Posterior vena cava (tissue), 2 donors: Measurements from ENCODE around the gene PCBD1. TPM values are rescaled to one million over a fixed set of nuclear protein-coding genes. Genes with fewer than 3 reads are reported as not detected.

Source experiments
- DNase-seq: peaks from one replicate; pipeline ENCODE4 v3.0.0-alpha.2; 2020; ENCODE audit warnings: low spot score
- intact Hi-C, 2 donors: fragments of 100-400 bp; cut with DNase I; formaldehyde crosslinking; loops; one replicate each; pipeline versions ENCODE4 v1.14.1 to v1.14.2; 2022 to 2023
- long read RNA-seq, 2 donors: library from polyadenylated mRNA; unstranded; transcript quantifications; one replicate each; pipeline ENCODE4 v2.0.0, GENCODE V29; 2020 to 2021
- total RNA-seq, 2 donors: library from RNA; stranded (reverse); fragmentation: NEBNext Ultra II Directional; extraction: Animal tissue kit (Norgen Biotek cat#: 25700); gene quantifications; one replicate each; pipeline ENCODE4 v1.2.1, GENCODE V29; 2021
- donor health status: DM: yes; HTN: yes; CAD: no.
- donor health status: DM: yes; HTN: yes; CAD: no.

Gene PCBD1
- total RNA-seq, result 10 to 100 TPM; 48.7 to 54.1 TPM
- long read RNA-seq, donor 1, transcript PCBD1-201 (4 exons, 1,006 nt), result major isoform, 17 of 20 reads
- long read RNA-seq, donor 1, partial matches to known transcripts, result 1 of 20 reads
- long read RNA-seq, donor 1, other reads (novel, unspliced or antisense), result 2 of 20 reads
- long read RNA-seq, donor 2, transcript PCBD1-201 (4 exons, 1,006 nt), result major isoform, 51 of 68 reads
- long read RNA-seq, donor 2, partial matches to known transcripts, result 8 of 68 reads
- long read RNA-seq, donor 2, other reads (novel, unspliced or antisense), result 9 of 68 reads

GRCh38 chr10:70887804-70888800, at the start of gene PCBD1:
Gene PCBD1, minus strand, starts transcription at chr10:70888565. Its CDS starts 32 bp downstream, at chr10:70888533.
- peak; percentile 91 for DNase-seq
- intact Hi-C loops, result loop anchor here in 1 of 2 donors (5.0 kb wide), 1 partner anchor 71 kb away; the partner anchor contains the start of gene SGPL1

- DNase-seq, result no peak
- intact Hi-C loops, result loop anchor here in 1 of 2 donors (5.0 kb wide), 1 partner anchor 240 kb away; no protein-coding TSS in a partner anchor
Observed at GRCh38 chr10:70937661-70938060, 49.3 kb upstream of the PCBD1 start.

GRCh38 chr10:70936111-70936510, 47.7 kb upstream of the PCBD1 start:
- intact Hi-C loops, result loop anchor here in 1 of 2 donors (5.0 kb wide), 1 partner anchor 241 kb away; no protein-coding TSS in a partner anchor
- no peak for DNase-seq

- intact Hi-C loops, result loop anchor here in 1 of 2 donors (5.0 kb wide), 1 partner anchor 242 kb away; no protein-coding TSS in a partner anchor
- no peak for DNase-seq
Observed at GRCh38 chr10:70935631-70936030, 47.3 kb upstream of the PCBD1 start.

- intact Hi-C loops, result loop anchor here in 1 of 2 donors (5.0 kb wide), 1 partner anchor 242 kb away; no protein-coding TSS in a partner anchor
- no peak for DNase-seq
Observed at GRCh38 chr10:70935125-70935625, 46.8 kb upstream of the PCBD1 start.

- no peak for DNase-seq
- intact Hi-C loops, result loop anchor here in 1 of 2 donors (5.0 kb wide), 1 partner anchor 243 kb away; no protein-coding TSS in a partner anchor
Observed at GRCh38 chr10:70934701-70935100, 46.3 kb upstream of the PCBD1 start.

GRCh38 chr10:70932392-70933196, 44.2 kb upstream of the PCBD1 start:
- intact Hi-C loops, result loop anchor here in 1 of 2 donors (1.0 kb wide), 2 partner anchors 25 to 347 kb away; no protein-coding TSS in a partner anchor
- no peak for DNase-seq

- no peak for DNase-seq
- intact Hi-C loops, result no loop called here
Observed at GRCh38 chr10:70931168-70931815, 42.9 kb upstream of the PCBD1 start.

GRCh38 chr10:70930263-70931000, 42.1 kb upstream of the PCBD1 start:
- no peak for DNase-seq
- intact Hi-C loops, result no loop called here

GRCh38 chr10:70928140-70928539, 39.8 kb upstream of the PCBD1 start:
- DNase-seq, result no peak

GRCh38 chr10:70927189-70927943, 39.0 kb upstream of the PCBD1 start:
- intact Hi-C loops, result loop anchor here in 1 of 2 donors (5.0 kb wide), 2 partner anchors 280 to 360 kb away; no protein-coding TSS in a partner anchor
- DNase-seq, result no peak

More at GRCh38 chr10:70928140-70928539, 39.8 kb upstream of the PCBD1 start:
- intact Hi-C loops, result loop anchor here in 1 of 2 donors (5.0 kb wide), 2 partner anchors 279 to 359 kb away; no protein-coding TSS in a partner anchor

GRCh38 chr10:70926226-70927000, 38.0 kb upstream of the PCBD1 start:
- intact Hi-C loops, result loop anchor here (1.0 to 5.0 kb wide), 3 partner anchors 281 to 361 kb away; no protein-coding TSS in a partner anchor
- no peak for DNase-seq

- DNase-seq, result peak; percentile 88
- intact Hi-C loops, result loop anchor here (1.0 to 5.0 kb wide), 3 partner anchors 282 to 362 kb away; no protein-coding TSS in a partner anchor
Observed at GRCh38 chr10:70925377-70926225, 37.2 kb upstream of the PCBD1 start.

- no peak for DNase-seq
- intact Hi-C loops, result no loop called here
Observed at GRCh38 chr10:70923696-70924095, 35.3 kb upstream of the PCBD1 start.

- intact Hi-C loops, result no loop called here
- DNase-seq, result no peak
Observed at GRCh38 chr10:70921285-70921684, 32.9 kb upstream of the PCBD1 start.
